Muscle of back (tissue), 11 donors: ENCODE results near the gene SCGB1D4. TPM values are rescaled to one million over a fixed set of nuclear protein-coding genes. Genes with fewer than 3 reads are reported as not detected.

Source experiments
- DNase-seq, 3 donors: peaks; one replicate each; pipeline versions ENCODE4 v3.0.0 to v3.0.0-alpha.2; 2013
- polyA plus RNA-seq, 10 donors: library from polyadenylated mRNA; unstranded; fragments of 120-200 nt; gene quantifications; one replicate each; pipeline ENCODE4 v1.2.1, GENCODE V29; 2013; ENCODE audit not compliant: insufficient read length in 10 of 10

SCGB1D4 gene
- polyA plus RNA-seq, 10 donors = not detected

GRCh38 chr11:62280452-62280851, 18.4 kb downstream of the SCGB1D4 start:
- DNase-seq = no peak

- no peak for DNase-seq
These were observed 25.0 kb downstream of the SCGB1D4 start for GRCh38 chr11:62273789-62274275.

DNA sequence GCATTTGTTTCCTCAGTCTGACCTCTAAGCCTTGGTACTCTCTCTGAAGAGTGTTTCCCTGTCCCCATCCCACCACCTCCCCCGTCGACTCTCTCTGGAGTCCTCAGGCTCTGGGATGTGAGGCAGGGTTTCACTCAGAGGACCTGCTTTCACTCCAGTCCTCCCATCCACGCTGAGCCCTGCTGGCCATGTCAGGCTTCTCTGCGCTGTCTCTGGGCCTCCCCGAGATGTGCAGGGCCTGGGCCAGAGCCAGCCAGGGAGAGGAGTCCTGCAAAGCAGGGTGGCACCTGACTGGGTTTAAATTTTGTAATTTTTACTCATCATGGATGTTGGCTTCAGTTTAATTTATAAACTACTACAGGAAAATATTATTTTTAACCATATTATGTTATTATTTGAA, 25.6 kb downstream of the SCGB1D4 start:
- no peak for DNase-seq

DNA sequence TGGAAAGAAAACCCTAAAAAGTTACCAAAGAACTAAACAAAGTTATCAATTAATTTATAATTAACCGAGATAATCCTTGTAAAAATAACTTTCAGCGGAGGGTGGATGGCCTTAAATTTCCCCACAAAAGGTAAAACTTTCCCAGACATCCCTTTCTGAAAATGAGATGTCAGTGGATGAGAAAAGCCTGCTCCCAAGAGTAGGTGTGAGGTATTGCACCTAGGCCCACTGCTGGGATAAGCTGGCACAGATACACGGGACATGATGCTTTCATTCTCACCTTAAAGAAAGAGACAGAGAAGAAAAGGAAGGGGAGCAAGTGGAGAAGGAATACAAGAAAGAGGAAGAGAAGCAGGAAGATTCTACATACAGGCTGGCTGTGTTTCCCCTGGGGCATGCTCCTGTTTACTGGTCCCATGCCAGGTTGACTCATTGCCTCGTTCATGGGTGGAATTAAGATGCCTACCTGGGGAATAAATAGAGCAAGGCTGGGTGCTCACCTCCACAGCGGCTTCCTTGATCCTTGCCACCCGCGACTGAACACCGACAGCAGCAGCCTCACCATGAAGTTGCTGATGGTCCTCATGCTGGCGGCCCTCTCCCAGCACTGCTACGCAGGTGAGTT, 29.1 kb downstream of the SCGB1D4 start, which contains the start of gene SCGB2A2:
SCGB2A2 (plus strand) TSS at position 505 of the 625 bp plus-strand sequence; CDS start at position 564, 59 bp downstream.
- no peak for DNase-seq

DNA sequence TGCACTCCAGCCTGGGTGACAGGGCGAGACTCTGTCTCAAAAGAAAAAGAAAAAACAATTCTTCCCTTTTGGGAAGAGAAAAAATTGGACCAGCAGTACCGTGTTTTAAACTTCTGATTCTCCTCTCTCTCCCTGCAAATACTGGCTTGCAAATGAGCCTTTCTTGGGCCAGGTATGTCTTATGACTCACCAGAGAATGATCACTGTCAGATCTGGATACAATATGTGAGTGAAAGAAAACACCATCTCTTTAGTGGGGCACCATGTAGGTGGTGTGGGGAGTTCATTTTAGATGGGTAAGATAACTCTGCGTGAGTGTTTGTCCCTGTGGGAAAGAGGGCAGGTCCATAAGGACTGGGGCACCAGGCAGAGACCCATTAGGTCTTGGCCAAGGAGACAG, 31.3 kb downstream of the SCGB1D4 start:
- DNase-seq = no peak

DNA sequence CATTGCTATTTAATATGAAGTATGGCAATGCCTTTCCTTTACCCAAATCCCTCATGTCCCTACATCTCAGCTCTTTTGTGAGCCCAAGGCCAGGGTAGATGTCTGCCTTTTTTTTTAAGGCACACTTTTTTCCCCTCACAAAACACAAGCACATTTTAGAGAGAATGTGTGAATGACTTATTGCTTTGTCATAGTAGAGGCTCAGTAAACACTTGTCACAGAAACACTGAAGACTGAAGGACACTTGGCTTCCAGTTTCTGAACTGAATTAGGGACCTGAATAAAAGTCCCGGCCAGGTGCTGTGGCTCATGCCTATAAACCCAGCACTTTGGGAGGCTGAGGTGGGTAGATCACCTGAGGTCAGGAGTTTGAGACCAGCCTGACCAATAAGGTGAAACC, 31.8 kb downstream of the SCGB1D4 start:
- DNase-seq = no peak

- no peak for DNase-seq
These were observed 32.3 kb downstream of the SCGB1D4 start for GRCh38 chr11:62266558-62266957.

DNA sequence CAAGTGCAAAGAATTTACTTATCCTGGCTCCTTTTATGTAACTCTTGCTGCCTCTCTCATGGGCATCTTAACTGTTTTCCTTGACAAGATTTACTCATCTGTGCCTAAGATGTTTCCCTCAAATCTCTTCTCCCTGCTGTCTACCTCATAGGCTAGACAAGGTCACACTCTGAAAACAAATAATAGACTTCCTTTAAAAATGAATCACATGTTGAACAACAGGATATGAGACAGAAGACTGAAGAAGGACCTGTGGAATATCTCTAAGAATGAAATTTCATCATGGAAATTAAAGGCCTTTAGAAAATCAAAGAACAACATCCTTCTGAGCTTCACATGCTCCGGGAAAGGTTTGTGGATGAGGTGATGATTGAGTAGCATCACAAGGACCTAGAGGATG, 34.9 kb downstream of the SCGB1D4 start:
- no peak for DNase-seq

DNA sequence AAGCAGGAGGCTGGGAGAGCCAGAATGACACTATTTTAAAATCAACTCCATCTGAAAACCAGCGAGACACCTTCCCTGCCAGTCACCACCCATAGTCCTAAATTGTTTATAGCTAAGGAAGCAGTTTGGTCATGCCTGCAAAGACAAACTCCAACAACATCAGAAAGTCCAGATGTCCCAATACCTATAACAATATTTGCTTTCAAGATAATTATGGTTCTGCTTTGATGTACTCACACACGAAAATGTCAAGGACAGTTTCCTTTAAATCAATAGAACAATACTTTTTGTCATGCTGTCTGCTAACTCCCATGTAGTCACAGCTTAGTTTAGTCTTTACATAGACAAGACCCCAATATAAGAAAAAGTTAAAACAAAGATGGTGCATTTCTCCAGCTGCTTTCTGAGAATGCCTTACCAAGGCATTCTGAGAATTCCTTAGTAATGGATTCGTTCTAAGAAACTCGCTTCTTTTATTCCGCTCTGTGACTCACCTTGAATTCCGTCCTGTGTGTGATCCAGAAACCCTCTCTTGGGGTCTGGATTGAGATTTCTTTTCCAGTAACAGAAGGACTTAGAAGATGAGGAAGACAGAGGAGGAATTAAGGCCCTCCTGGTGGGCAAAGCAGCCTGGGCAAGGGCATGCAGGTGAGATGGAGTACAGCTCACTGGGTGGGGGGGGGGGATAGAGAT, 38.5 kb downstream of the SCGB1D4 start:
- DNase-seq = no peak

- DNase-seq = no peak
These were observed 42.6 kb downstream of the SCGB1D4 start for GRCh38 chr11:62256281-62256680.

- no peak for DNase-seq
These were observed 44.8 kb downstream of the SCGB1D4 start for GRCh38 chr11:62253999-62254542.

GRCh38 chr11:62251698-62252097, 47.2 kb downstream of the SCGB1D4 start:
- DNase-seq = no peak

Other genes with a start within 250 kb of the SCGB1D4 start
- gene INCENP, start 175.1 kb downstream of the SCGB1D4 start, polyA plus RNA-seq = 10 to 100 TPM; 13.2 to 26.7 (median 17.5) TPM
- gene SCGB1D1, start 108.9 kb downstream of the SCGB1D4 start, polyA plus RNA-seq = not detected
- not detected for gene SCGB2A1, start 90.4 kb downstream of the SCGB1D4 start, polyA plus RNA-seq
- gene SCGB1D2, start 56.8 kb downstream of the SCGB1D4 start, polyA plus RNA-seq = not detected
- gene SCGB2A2, start 28.9 kb downstream of the SCGB1D4 start, polyA plus RNA-seq = not detected
- gene ASRGL1, start 38.4 kb upstream of the SCGB1D4 start, polyA plus RNA-seq = 1 to 10 TPM; 2.3 to 5.2 (median 3.1) TPM
- gene SCGB1A1, start 120.0 kb upstream of the SCGB1D4 start, polyA plus RNA-seq = not detected
- gene AHNAK, start 247.7 kb upstream of the SCGB1D4 start, polyA plus RNA-seq = 100 to 1,000 TPM; 269 to 408 (median 312) TPM